ENCODE data around the gene ALCAM. TPM values are rescaled to one million over a fixed set of nuclear protein-coding genes. Genes with fewer than 3 reads are reported as not detected.

ALCAM gene
- total and polyA plus RNA-seq, 2 donors (not counting 1 experiment from before 2014, with no cell fraction given), result 6.2 to 23.8 TPM

DNA sequence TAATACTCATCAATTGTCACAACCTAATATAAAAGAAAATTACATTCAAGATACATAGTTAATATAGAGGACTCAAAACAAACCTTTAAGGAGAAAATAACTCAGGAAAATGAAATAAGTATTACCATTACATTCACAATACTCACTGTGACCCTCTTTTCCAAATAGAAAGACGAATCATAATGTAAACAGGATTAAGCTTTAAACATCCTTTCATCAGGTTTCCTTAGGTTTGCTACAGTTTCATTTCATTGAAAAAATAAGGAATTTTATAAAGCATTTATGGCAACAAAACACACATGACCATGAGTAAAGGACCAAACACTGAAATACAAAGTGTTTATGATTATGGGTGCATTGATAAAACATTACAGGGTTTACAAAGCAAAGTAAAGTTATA, 162.7 kb downstream of the ALCAM start:
- CTCF ChIA-PET, result interaction anchor here (3.1 kb wide), 1 partner anchor 11 kb away, joined by 27 read pairs; no protein-coding TSS in a partner anchor
- H3K79me2 ChIP-seq (ENCODE audit: control insufficient read depth, insufficient read depth, low read length), result no peaks in the 10 kb centered on the region
- no peaks in the 10 kb centered on the region for H3K9me3 Mint-ChIP-seq (ENCODE audit: insufficient read depth)
- no peaks in the 10 kb centered on the region for H3K27me3 ChIP-seq (replicated peaks in 1 of 4; ENCODE audit: control extremely low read depth in 1 of 4, control insufficient read depth in 3 of 4, insufficient read depth in 4 of 4, low read length in 3 of 4)
- no peaks in the 10 kb centered on the region for H3K27me3 Mint-ChIP-seq
- no peaks in the 10 kb centered on the region for H3K4me1 ChIP-seq (ENCODE audit: control insufficient read depth in 2 of 2, insufficient read depth in 2 of 2, low read length in 2 of 2)
- no peak overlapping the region for H2AFZ ChIP-seq (ENCODE audit: insufficient read depth, low read depth, low read length, poor library complexity, severe bottlenecking)
- H3K9me3 ChIP-seq (ENCODE audit: control extremely low read depth in 1 of 3, control insufficient read depth in 2 of 3, insufficient read depth in 1 of 3, low read length in 2 of 3), result no peaks in the 10 kb centered on the region
- H3K4me3 Mint-ChIP-seq, result no peak overlapping the region
- POLR2A ChIA-PET, result no interaction called here
- TF ChIP-seq EZH2 (IDR thresholded peaks at IDR 0.05; ENCODE audit: borderline replicate concordance, insufficient read depth, low read depth, low read length, poor library complexity, severe bottlenecking), result no peak
- TF ChIP-seq CTCF (IDR thresholded peaks at IDR 0.05), result no peak
- no CpG with 5 or more reads among the region's 1 CpG for WGBS (ENCODE audit: insufficient coverage)
- H3K27ac ChIP-seq (ENCODE audit: low read length in 2 of 2), result no peak overlapping the region
- no peak overlapping the region for H3K4me2 ChIP-seq (replicated peaks; ENCODE audit: low read depth, low read length, poor library complexity, severe bottlenecking)
- H3K4me3 ChIP-seq (ENCODE audit: control extremely low read depth in 1 of 5, extremely low read depth in 1 of 5, insufficient read depth in 1 of 5, low read depth in 2 of 5, low read length in 4 of 5), result no peak overlapping the region
- no peak overlapping the region for H3K9ac ChIP-seq (ENCODE audit: low read length)
- intact Hi-C loops (cut with micrococcal nuclease), result no loop called here
- no peaks in the 10 kb centered on the region for H3K4me1 Mint-ChIP-seq
- no peak for DNase-seq
- H3K27ac Mint-ChIP-seq, result no peak overlapping the region
- peaks cover 2 to 15% of the 10 kb centered on the region in 2 experiments for H3K36me3 ChIP-seq (replicated peaks in 1 of 2; ENCODE audit: control extremely low read depth in 1 of 2, control insufficient read depth in 1 of 2, extremely low read depth in 1 of 2, insufficient read depth in 2 of 2, low read length in 1 of 2)
- no peak for ATAC-seq (ENCODE audit: low read depth)
- H4K20me1 ChIP-seq (ENCODE audit: control insufficient read depth, insufficient read depth, low read length, poor library complexity, severe bottlenecking), result no peaks in the 10 kb centered on the region

- Histone ChIP-seq H3K9me3 (ENCODE audit: control extremely low read depth in 1 of 3, control insufficient read depth in 2 of 3, insufficient read depth in 1 of 3, low read length in 2 of 3) (no peaks in the 10 kb centered on the region), H3K9ac (ENCODE audit: low read length) (no peak overlapping the region), H3K4me1 (ENCODE audit: control insufficient read depth in 2 of 2, insufficient read depth in 2 of 2, low read length in 2 of 2) (no peaks in the 10 kb centered on the region), H3K27me3 (replicated peaks in 1 of 4; ENCODE audit: control extremely low read depth in 1 of 4, control insufficient read depth in 3 of 4, insufficient read depth in 4 of 4, low read length in 3 of 4) (no peaks in the 10 kb centered on the region), H4K20me1 (ENCODE audit: control insufficient read depth, insufficient read depth, low read length, poor library complexity, severe bottlenecking) (no peaks in the 10 kb centered on the region), H3K4me2 (replicated peaks; ENCODE audit: low read depth, low read length, poor library complexity, severe bottlenecking) (no peak overlapping the region), H2AFZ (ENCODE audit: insufficient read depth, low read depth, low read length, poor library complexity, severe bottlenecking) (no peak overlapping the region), H3K4me3 (ENCODE audit: control extremely low read depth in 1 of 5, extremely low read depth in 1 of 5, insufficient read depth in 1 of 5, low read depth in 2 of 5, low read length in 4 of 5) (no peak overlapping the region), H3K79me2 (ENCODE audit: control insufficient read depth, insufficient read depth, low read length) (no peaks in the 10 kb centered on the region), H3K36me3 (replicated peaks in 1 of 2; ENCODE audit: control extremely low read depth in 1 of 2, control insufficient read depth in 1 of 2, extremely low read depth in 1 of 2, insufficient read depth in 2 of 2, low read length in 1 of 2) (peaks cover 0 to 18% of the 10 kb centered on the region in 2 experiments), H3K27ac (ENCODE audit: low read length in 2 of 2) (no peak overlapping the region)
- Mint-ChIP-seq H3K4me3 (no peak overlapping the region), H3K4me1 (no peaks in the 10 kb centered on the region), H3K9me3 (ENCODE audit: insufficient read depth) (no peaks in the 10 kb centered on the region), H3K27me3 (no peaks in the 10 kb centered on the region), H3K27ac (no peak overlapping the region)
- WGBS (ENCODE audit: insufficient coverage), result 100% methylated on average over 2 of the region's 2 CpGs
- POLR2A ChIA-PET, result no interaction called here
- TF ChIP-seq EZH2 (IDR thresholded peaks at IDR 0.05; ENCODE audit: borderline replicate concordance, insufficient read depth, low read depth, low read length, poor library complexity, severe bottlenecking) (no peak), CTCF (IDR thresholded peaks at IDR 0.05) (no peak)
- DNase-seq (no peak), ATAC-seq (ENCODE audit: low read depth) (no peak)
- intact Hi-C loops (cut with micrococcal nuclease), result no loop called here
- CTCF ChIA-PET, result no interaction called here
Observed at GRCh38 chr3:105532251-105532650, 165.5 kb downstream of the ALCAM start.

All from B cell (primary cell).